Measurements from ENCODE around the gene ALX3. TPM values are rescaled to one million over a fixed set of nuclear protein-coding genes. Genes with fewer than 3 reads are reported as not detected.
A peak's percentile ranks its signal among the peaks of the same experiment; 100 is the strongest.

ALX3 gene
- total RNA-seq, 1 experiment from 2014 or later, result not detected

GRCh38 chr1:110084227-110085078 is 14.0 kb upstream of the ALX3 start:
- DNase-seq, result peak; percentile 32
- H3K9me3 Mint-ChIP-seq (ENCODE audit: low read depth, unreplicated experiment), result no peaks in the 10 kb centered on the region
- H3K4me1 Mint-ChIP-seq (ENCODE audit: low read depth, unreplicated experiment), result no peaks in the 10 kb centered on the region
- peaks cover 83% of the 10 kb centered on the region for H3K27me3 Mint-ChIP-seq (ENCODE audit: unreplicated experiment)
- H3K27ac Mint-ChIP-seq (ENCODE audit: unreplicated experiment), result no peak overlapping the region
- H3K4me3 Mint-ChIP-seq (ENCODE audit: low read depth, unreplicated experiment), result peak overlapping the region; percentile 69
- CTCF ChIA-PET, result no interaction called here
- intact Hi-C loops (cut with micrococcal nuclease; ENCODE audit: unreplicated experiment), result no loop called here
- TF ChIP-seq, protein P1, sequence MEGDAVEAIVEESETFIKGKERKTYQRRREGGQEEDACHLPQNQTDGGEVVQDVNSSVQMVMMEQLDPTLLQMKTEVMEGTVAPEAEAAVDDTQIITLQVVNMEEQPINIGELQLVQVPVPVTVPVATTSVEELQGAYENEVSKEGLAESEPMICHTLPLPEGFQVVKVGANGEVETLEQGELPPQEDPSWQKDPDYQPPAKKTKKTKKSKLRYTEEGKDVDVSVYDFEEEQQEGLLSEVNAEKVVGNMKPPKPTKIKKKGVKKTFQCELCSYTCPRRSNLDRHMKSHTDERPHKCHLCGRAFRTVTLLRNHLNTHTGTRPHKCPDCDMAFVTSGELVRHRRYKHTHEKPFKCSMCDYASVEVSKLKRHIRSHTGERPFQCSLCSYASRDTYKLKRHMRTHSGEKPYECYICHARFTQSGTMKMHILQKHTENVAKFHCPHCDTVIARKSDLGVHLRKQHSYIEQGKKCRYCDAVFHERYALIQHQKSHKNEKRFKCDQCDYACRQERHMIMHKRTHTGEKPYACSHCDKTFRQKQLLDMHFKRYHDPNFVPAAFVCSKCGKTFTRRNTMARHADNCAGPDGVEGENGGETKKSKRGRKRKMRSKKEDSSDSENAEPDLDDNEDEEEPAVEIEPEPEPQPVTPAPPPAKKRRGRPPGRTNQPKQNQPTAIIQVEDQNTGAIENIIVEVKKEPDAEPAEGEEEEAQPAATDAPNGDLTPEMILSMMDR (IDR thresholded peaks at IDR 0.05; ENCODE audit: unreplicated experiment), result no peak
- H3K36me3 Mint-ChIP-seq (ENCODE audit: insufficient read depth, unreplicated experiment), result no peaks in the 10 kb centered on the region
- no TSS peak for BruUV-seq (replicated peaks)

DNA sequence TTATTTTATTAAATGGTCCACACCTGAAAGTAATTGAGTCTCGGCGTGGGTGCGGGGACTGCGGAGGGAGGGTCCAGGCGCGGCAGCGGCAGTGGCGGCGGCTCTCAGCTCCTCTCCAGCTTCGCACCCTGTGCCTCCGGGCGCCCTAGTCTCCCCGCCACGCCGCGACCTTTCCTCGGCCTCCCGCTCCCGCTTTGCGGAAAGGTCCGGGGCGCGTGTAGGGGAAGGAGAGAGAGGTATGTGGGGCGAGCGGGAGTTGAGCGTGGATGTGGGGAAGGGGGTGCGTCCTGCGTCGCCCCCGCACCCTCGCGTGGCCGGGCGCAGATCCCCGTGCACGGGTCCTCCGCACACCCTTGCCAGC is 13.4 kb upstream of the ALX3 start:
- Mint-ChIP-seq H3K27me3 (ENCODE audit: unreplicated experiment) (peaks cover 88% of the 10 kb centered on the region), H3K4me1 (ENCODE audit: low read depth, unreplicated experiment) (no peaks in the 10 kb centered on the region), H3K36me3 (ENCODE audit: insufficient read depth, unreplicated experiment) (no peaks in the 10 kb centered on the region), H3K4me3 (ENCODE audit: low read depth, unreplicated experiment) (peak overlapping the region; percentile 69), H3K27ac (ENCODE audit: unreplicated experiment) (no peak overlapping the region), H3K9me3 (ENCODE audit: low read depth, unreplicated experiment) (no peaks in the 10 kb centered on the region)
- CTCF ChIA-PET, result no interaction called here
- intact Hi-C loops (cut with micrococcal nuclease; ENCODE audit: unreplicated experiment), result no loop called here
- no peak for DNase-seq
- TF ChIP-seq, protein P1 (IDR thresholded peaks at IDR 0.05; ENCODE audit: unreplicated experiment), result no peak
- no TSS peak for BruUV-seq (replicated peaks)

- no peak for DNase-seq
- CTCF ChIA-PET, result no interaction called here
- TF ChIP-seq, protein P1 (IDR thresholded peaks at IDR 0.05; ENCODE audit: unreplicated experiment), result no peak
- BruUV-seq (replicated peaks), result no TSS peak
- Mint-ChIP-seq H3K27me3 (ENCODE audit: unreplicated experiment) (peaks cover 91% of the 10 kb centered on the region), H3K4me3 (ENCODE audit: low read depth, unreplicated experiment) (peak overlapping the region; percentile 69), H3K9me3 (ENCODE audit: low read depth, unreplicated experiment) (no peaks in the 10 kb centered on the region), H3K4me1 (ENCODE audit: low read depth, unreplicated experiment) (no peaks in the 10 kb centered on the region), H3K36me3 (ENCODE audit: insufficient read depth, unreplicated experiment) (no peaks in the 10 kb centered on the region), H3K27ac (ENCODE audit: unreplicated experiment) (no peak overlapping the region)
- intact Hi-C loops (cut with micrococcal nuclease; ENCODE audit: unreplicated experiment), result no loop called here
Observed at GRCh38 chr1:110083061-110083865, 12.8 kb upstream of the ALX3 start.

- H3K27me3 Mint-ChIP-seq (ENCODE audit: unreplicated experiment), result peaks cover 85% of the 10 kb centered on the region
- H3K4me3 Mint-ChIP-seq (ENCODE audit: low read depth, unreplicated experiment), result no peak overlapping the region
- intact Hi-C loops (cut with micrococcal nuclease; ENCODE audit: unreplicated experiment), result no loop called here
Observed at GRCh38 chr1:110082477-110082876, 12.0 kb upstream of the ALX3 start.

More at GRCh38 chr1:110082477-110082876, 12.0 kb upstream of the ALX3 start:
- Mint-ChIP-seq H3K9me3 (ENCODE audit: low read depth, unreplicated experiment) (no peaks in the 10 kb centered on the region), H3K27ac (ENCODE audit: unreplicated experiment) (no peak overlapping the region), H3K4me1 (ENCODE audit: low read depth, unreplicated experiment) (no peaks in the 10 kb centered on the region), H3K36me3 (ENCODE audit: insufficient read depth, unreplicated experiment) (no peaks in the 10 kb centered on the region)
- TF ChIP-seq, protein P1 (IDR thresholded peaks at IDR 0.05; ENCODE audit: unreplicated experiment), result no peak
- BruUV-seq (replicated peaks), result no TSS peak
- DNase-seq, result no peak
- CTCF ChIA-PET, result interaction anchor here (0.5 to 1.3 kb wide), 3 partner anchors 307 to 832 kb away, joined by 3 to 8 read pairs (median 4); partner anchors contain the start of gene ATXN7L2

Measured in Calu3 (cell line).